Lung (tissue), 12 donors: Measurements from ENCODE around the gene CCDC150. TPM values are rescaled to one million over a fixed set of nuclear protein-coding genes. Genes with fewer than 3 reads are reported as not detected.
A peak's percentile ranks its signal among the peaks of the same experiment; 100 is the strongest.

Experiments
- ATAC-seq: fragments of 200-7000 bp; cut with Tn5 transposase; one replicate; pipeline ENCODE4 v1.9.1; 2020; ENCODE audit warnings: moderate number of reproducible peaks; ENCODE audit not compliant: insufficient read depth, low FRiP score
- DNase-seq, 3 donors: peaks; one replicate each; pipeline ENCODE4 v3.0.0-alpha.2; 2013 to 2017
- H3K27ac ChIP-seq, 2 donors: one replicate each; pipeline ENCODE4 v1.5.1; 2013; ENCODE audit warnings: mild to moderate bottlenecking in 2 of 2, moderate library complexity in 2 of 2, control low read depth in 1 of 2, inconsistent platforms in 1 of 2, low read depth in 1 of 2, low read length in 1 of 2
- H3K27me3 ChIP-seq, 3 donors: one replicate each; pipeline ENCODE4 v1.5.1; 2013; ENCODE audit warnings: low read length in 2 of 3; ENCODE audit not compliant: control insufficient read depth in 3 of 3, insufficient read depth in 3 of 3
- H3K36me3 ChIP-seq, 4 donors: one replicate each; pipeline ENCODE4 v1.5.1; 2013; ENCODE audit warnings: low read length in 4 of 4, mild to moderate bottlenecking in 1 of 4, moderate library complexity in 1 of 4; ENCODE audit not compliant: control insufficient read depth in 4 of 4, insufficient read depth in 4 of 4
- H3K4me1 ChIP-seq, 5 donors: one replicate each; pipeline ENCODE4 v1.5.1; 2013; ENCODE audit warnings: low read length in 5 of 5, mild to moderate bottlenecking in 2 of 5, moderate library complexity in 1 of 5; ENCODE audit not compliant: control insufficient read depth in 5 of 5, insufficient read depth in 5 of 5
- H3K4me3 ChIP-seq: one replicate; pipeline ENCODE4 v1.5.1; 2013; ENCODE audit warnings: mild to moderate bottlenecking, control low read depth, moderate library complexity
- H3K9ac ChIP-seq, 2 donors: one replicate each; pipeline ENCODE4 v1.5.1; 2013; ENCODE audit warnings: low read length in 2 of 2, control low read depth in 1 of 2; ENCODE audit not compliant: insufficient read depth in 1 of 2
- H3K9me3 ChIP-seq, 4 donors: one replicate each; pipeline ENCODE4 v1.5.1; 2013; ENCODE audit warnings: low read length in 3 of 4, mild to moderate bottlenecking in 1 of 4, moderate library complexity in 1 of 4; ENCODE audit not compliant: control insufficient read depth in 4 of 4, insufficient read depth in 3 of 4
- WGBS, 2 donors: extraction: QIAGEN DNeasy Blood & Tissue Kit; methylation state at CpG; one replicate each; pipeline ENCODE4 v1.1.7; 2013; 5-methylcytosine and 5-hydroxymethylcytosine counted together
- polyA plus RNA-seq, 2 donors: library from polyadenylated mRNA; stranded (reverse); fragments of 200-250 nt; gene quantifications; one replicate each; pipeline ENCODE4 v1.2.1, GENCODE V29; 2013
- total RNA-seq, 2 donors: library from RNA; depleted of rRNA in 1 of 2; stranded (reverse); fragments of >200 nt in 1 of 2; gene quantifications; one replicate each; pipeline ENCODE4 v1.2.1, GENCODE V29; 2014 to 2021
- TF ChIP-seq, protein P1 (sequence below): IDR thresholded peaks from 2 replicates; pipeline ENCODE4 v1.5.1; 2012; ENCODE audit warnings: mild to moderate bottlenecking; ENCODE audit errors: control extremely low read depth, extremely low read depth
- donor health status: control.
- donor health status: control.
- donor health status: Bipolar disorder and iron deficiency.
- donor health status: healthy.
- donor health status: DM: yes; HTN: yes; CAD: no.

The CCDC150 gene
- total and polyA plus RNA-seq, 4 donors: 0.31 to 7.1 (median 0.93) TPM

DNA sequence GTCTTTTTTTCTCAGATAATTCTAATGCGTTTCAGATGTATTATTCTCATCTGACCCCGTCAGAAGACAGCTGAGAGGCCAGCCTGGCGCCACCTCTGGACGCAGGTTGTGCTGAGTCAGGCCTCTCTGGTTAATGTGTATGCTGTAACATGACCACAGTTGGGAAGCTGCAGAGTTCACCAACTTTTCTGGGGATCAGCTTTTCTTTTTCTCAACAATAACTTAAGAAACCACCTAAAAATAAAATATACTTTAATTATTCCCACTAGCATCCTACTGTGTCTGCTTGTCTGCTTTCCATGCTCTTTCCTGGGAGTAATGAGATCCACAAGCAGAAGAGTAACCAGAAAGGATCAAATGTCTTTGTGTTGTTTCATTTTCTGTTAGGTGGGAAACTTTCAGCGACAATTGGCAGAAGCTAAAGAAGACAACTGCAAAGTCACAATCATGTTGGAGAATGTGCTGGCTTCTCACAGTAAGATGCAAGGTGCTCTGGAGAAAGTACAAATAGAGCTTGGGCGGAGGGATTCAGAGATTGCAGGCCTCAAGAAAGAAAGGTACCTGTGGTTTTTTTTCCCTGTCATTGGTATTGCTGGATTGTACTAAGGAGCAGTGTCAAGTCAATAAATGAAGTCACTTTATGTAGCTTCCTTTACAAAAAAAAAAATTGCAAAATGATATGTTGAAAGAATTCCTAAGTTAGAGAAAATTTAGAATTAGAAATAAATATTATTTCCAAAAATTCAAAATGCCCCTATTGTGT is 79.8 kb downstream of the CCDC150 start:
- no peak overlapping the region for H3K27ac ChIP-seq
- no peaks in the 10 kb centered on the region for H3K27me3 ChIP-seq
- H3K9me3 ChIP-seq: no peaks in the 10 kb centered on the region
- no peak overlapping the region for H3K9ac ChIP-seq
- WGBS, 2 donors: 40 to 59% methylated on average over 6 of the region's 6 CpGs
- H3K36me3 ChIP-seq: no peaks in the 10 kb centered on the region
- H3K4me1 ChIP-seq: peaks cover 0 to 8% (median 0%) of the 10 kb centered on the region in 5 donors
- ATAC-seq: no peak
- peak; percentile 18 to 43 (median 29) for DNase-seq
- TF ChIP-seq, protein P1, sequence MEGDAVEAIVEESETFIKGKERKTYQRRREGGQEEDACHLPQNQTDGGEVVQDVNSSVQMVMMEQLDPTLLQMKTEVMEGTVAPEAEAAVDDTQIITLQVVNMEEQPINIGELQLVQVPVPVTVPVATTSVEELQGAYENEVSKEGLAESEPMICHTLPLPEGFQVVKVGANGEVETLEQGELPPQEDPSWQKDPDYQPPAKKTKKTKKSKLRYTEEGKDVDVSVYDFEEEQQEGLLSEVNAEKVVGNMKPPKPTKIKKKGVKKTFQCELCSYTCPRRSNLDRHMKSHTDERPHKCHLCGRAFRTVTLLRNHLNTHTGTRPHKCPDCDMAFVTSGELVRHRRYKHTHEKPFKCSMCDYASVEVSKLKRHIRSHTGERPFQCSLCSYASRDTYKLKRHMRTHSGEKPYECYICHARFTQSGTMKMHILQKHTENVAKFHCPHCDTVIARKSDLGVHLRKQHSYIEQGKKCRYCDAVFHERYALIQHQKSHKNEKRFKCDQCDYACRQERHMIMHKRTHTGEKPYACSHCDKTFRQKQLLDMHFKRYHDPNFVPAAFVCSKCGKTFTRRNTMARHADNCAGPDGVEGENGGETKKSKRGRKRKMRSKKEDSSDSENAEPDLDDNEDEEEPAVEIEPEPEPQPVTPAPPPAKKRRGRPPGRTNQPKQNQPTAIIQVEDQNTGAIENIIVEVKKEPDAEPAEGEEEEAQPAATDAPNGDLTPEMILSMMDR: no peak
- no peak overlapping the region for H3K4me3 ChIP-seq

DNA sequence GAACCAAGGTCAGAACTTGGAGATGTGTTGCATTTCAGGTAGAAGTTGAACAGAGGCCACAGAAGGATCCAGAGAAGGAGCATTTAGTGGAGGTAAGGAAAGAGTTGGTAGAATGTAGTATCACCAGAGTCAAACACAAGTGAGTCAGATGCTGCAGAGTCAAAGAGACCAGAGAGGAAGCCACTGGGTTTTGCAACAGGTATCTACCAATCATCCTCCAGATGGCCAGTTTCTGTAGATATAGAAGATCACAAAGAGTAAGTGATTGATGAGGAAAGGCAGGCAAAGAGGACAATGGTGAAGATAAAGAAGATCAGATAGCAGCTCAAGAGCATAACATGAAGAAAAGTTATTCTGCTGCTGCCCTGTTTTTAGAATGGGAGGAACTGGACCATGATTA is 84.1 kb downstream of the CCDC150 start:
- no peak overlapping the region for H3K4me3 ChIP-seq
- TF ChIP-seq, protein P1: no peak
- ATAC-seq: no peak

DNA sequence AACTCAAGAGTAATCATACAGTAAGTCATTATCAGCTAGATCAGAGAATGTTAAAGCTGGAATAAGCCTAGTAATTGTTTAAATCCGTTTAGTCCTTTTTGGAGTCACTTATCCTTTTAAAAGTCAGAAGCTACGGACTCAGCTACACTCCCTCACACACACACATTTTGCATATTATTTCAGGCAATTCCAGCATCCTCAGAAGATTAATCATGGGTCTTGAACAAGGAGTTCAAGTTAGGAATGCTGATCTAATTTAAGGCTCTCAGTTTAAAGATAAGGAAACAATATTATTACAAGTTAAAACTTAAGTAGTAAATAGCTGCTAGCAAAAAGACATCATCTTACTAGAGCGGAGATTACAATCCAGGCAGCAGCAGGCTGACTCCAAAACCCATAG is 85.7 kb downstream of the CCDC150 start:
- Histone ChIP-seq H3K27me3 (no peaks in the 10 kb centered on the region), H3K27ac (no peak overlapping the region), H3K4me3 (no peak overlapping the region), H3K9me3 (no peaks in the 10 kb centered on the region), H3K4me1 (no peaks in the 10 kb centered on the region), H3K9ac (no peak overlapping the region), H3K36me3 (no peaks in the 10 kb centered on the region)
- 92 to 96% methylated on average over 3 of the region's 3 CpGs for WGBS, 2 donors
- ATAC-seq (no peak), DNase-seq (no peak)
- TF ChIP-seq, protein P1: no peak

More for the DNA sequence above, 84.1 kb downstream of the CCDC150 start:
- no peak for DNase-seq
- Histone ChIP-seq H3K4me1 (peaks cover 0 to 8% (median 0%) of the 10 kb centered on the region in 5 donors), H3K9me3 (no peaks in the 10 kb centered on the region), H3K36me3 (no peaks in the 10 kb centered on the region), H3K27ac (no peak overlapping the region), H3K27me3 (no peaks in the 10 kb centered on the region), H3K9ac (no peak overlapping the region)
